Aorta (tissue), 5 donors: ENCODE measurements around the gene IMPDH1. TPM values are rescaled to one million over a fixed set of nuclear protein-coding genes. Genes with fewer than 3 reads are reported as not detected.

Source experiments
- ATAC-seq: fragments of 200-7000 bp; cut with Tn5 transposase; one replicate; pipeline ENCODE4 v1.9.1; 2022; ENCODE audit warnings: moderate library complexity; ENCODE audit not compliant: low FRiP score
- DNase-seq, 2 donors: peaks; one replicate each; pipeline ENCODE4 v3.0.0-alpha.2; 2020
- H3K27ac ChIP-seq, 2 donors: one replicate each; pipeline ENCODE4 v1.5.1; 2013; ENCODE audit warnings: low read length in 2 of 2, mild to moderate bottlenecking in 2 of 2, moderate library complexity in 2 of 2, control low read depth in 1 of 2, inconsistent platforms in 1 of 2, low read depth in 1 of 2
- H3K27me3 ChIP-seq, 2 donors: one replicate each; pipeline ENCODE4 v1.6.1; 2013; ENCODE audit warnings: control low read depth in 1 of 2, low read length in 1 of 2, mild to moderate bottlenecking in 1 of 2, moderate library complexity in 1 of 2; ENCODE audit not compliant: insufficient read depth in 2 of 2, control insufficient read depth in 1 of 2
- H3K36me3 ChIP-seq, 2 donors: one replicate each; pipeline ENCODE4 v1.6.1; 2013; ENCODE audit warnings: control low read depth in 1 of 2, low read length in 1 of 2, mild to moderate bottlenecking in 1 of 2; ENCODE audit not compliant: insufficient read depth in 2 of 2, control insufficient read depth in 1 of 2
- H3K4me1 ChIP-seq, 2 donors: one replicate each; pipeline ENCODE4 v1.6.1; 2013; ENCODE audit warnings: low read length in 2 of 2, control low read depth in 1 of 2, mild to moderate bottlenecking in 1 of 2, moderate library complexity in 1 of 2; ENCODE audit not compliant: insufficient read depth in 2 of 2, control insufficient read depth in 1 of 2
- H3K4me3 ChIP-seq, 2 donors: one replicate each; pipeline ENCODE4 v1.5.1; 2013; ENCODE audit warnings: low read length in 2 of 2, control low read depth in 1 of 2, mild to moderate bottlenecking in 1 of 2
- H3K9me3 ChIP-seq: one replicate; pipeline ENCODE4 v1.6.1; 2013; ENCODE audit warnings: mild to moderate bottlenecking, low read length; ENCODE audit not compliant: control insufficient read depth
- WGBS, 2 donors: extraction: QIAGEN DNeasy Blood & Tissue Kit; methylation state at CpG; one replicate each; pipeline ENCODE4 v1.1.7; 2013; 5-methylcytosine and 5-hydroxymethylcytosine counted together
- intact Hi-C, 2 donors: fragments of 100-400 bp; cut with DNase I; formaldehyde crosslinking; loops; one replicate each; pipeline versions ENCODE4 v1.14.2 to v1.15.0; 2022
- polyA plus RNA-seq, 2 donors: library from polyadenylated mRNA; stranded (reverse); fragments of 200-250 nt; gene quantifications; one replicate each; pipeline ENCODE4 v1.2.3, GENCODE V29; 2013
- total RNA-seq, 2 donors: library from RNA; stranded (reverse); fragmentation: NEBNext Ultra II Directional; extraction: Animal tissue kit (Norgen Biotek cat#: 25700); gene quantifications; one replicate each; pipeline ENCODE4 v1.2.1, GENCODE V29; 2021
- donor health status: healthy with polysubstance abuse.
- donor health status: Bipolar disorder and iron deficiency.
- donor health status: DM: no; HTN: no; CAD: no.
- donor health status: DM: no; HTN: no; CAD: no.
- donor health status: DM: yes; HTN: yes; CAD: no.

The IMPDH1 gene
- total and polyA plus RNA-seq, 4 donors: 21.0 to 60.1 (median 40.8) TPM

DNA sequence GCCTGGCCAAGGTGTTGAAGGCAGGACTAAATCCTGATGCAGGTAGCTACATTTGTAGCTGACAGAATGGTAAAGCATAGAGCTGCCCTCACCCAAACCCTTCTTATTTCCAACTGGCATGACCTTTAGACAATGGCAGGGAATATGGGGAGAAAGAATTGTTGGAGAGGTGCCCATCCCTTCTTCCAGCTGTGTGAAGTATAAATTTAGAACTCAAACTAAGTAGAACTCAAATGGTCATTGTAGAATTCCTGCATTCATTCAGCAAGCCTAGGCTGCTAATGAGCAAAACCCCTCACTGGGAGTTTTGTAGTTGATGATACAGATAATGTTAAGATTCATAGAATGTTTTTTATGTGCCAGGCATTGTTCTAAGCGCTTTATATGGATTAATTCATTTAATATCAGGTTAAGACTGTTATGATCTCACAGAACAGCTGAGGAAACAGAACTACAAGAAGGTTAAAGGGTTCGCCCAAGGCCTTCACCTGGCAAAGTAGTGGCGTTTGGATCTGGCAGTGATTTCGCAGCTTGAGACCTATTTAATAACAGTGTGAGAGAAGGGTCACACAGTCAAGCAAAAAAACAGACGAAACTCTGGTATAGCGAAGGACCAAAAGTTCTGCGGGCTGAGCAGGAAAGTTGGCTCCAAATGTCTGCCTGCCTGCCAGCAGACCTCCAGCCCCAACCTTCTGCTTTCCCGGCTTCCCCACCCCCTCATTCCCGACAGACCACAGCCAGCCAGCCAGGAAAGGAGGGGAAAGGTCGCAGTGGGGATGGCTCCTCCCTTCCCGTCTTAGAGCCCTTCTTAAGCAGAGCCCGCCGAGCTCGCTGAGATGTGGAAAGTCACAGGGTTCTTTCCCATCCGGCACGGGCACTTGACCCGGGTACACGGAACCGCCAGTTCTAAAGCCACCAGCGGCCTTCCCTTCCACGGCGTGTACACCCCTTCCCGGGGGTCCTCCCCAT lies 44.3 kb upstream of the IMPDH1 start:
- WGBS, 2 donors: 6 to 8% methylated on average over 23 of the region's 23 CpGs
- intact Hi-C loops: no loop called here
- H3K4me1 ChIP-seq: peaks cover 0 to 2% of the 10 kb centered on the region in 2 donors

DNA sequence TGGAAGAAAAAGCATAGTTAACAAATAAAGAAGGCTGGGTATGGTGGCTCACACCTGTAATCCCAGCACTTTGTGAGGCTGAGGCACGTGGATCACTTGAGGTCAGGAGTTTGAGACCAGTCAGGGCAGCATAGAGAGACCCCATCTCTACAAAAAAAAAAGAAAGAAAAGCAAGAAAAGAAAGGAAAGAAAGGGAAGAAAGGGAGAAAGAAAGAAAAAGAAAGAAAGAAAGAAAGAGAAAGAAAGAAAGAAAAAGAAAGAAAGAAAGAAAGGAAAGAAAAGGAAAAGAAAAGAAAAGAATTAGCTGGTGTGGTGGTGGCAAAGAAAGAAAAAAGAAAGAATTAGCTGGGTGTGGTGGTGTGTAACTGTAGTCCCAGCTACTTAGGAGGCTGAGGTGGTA lies 42.8 kb upstream of the IMPDH1 start:
- intact Hi-C loops: no loop called here
- H3K27ac ChIP-seq: no peak overlapping the region

More for the DNA sequence above, 44.3 kb upstream of the IMPDH1 start:
- peak overlapping the region; percentile 19 to 96 for H3K27ac ChIP-seq
- DNase-seq (peak; percentile 93 to 96), ATAC-seq (peak; percentile 92)
- H3K27me3 ChIP-seq: no peaks in the 10 kb centered on the region
- H3K36me3 ChIP-seq: no peaks in the 10 kb centered on the region
- no peak overlapping the region for H3K4me3 ChIP-seq
- no peaks in the 10 kb centered on the region for H3K9me3 ChIP-seq

DNA sequence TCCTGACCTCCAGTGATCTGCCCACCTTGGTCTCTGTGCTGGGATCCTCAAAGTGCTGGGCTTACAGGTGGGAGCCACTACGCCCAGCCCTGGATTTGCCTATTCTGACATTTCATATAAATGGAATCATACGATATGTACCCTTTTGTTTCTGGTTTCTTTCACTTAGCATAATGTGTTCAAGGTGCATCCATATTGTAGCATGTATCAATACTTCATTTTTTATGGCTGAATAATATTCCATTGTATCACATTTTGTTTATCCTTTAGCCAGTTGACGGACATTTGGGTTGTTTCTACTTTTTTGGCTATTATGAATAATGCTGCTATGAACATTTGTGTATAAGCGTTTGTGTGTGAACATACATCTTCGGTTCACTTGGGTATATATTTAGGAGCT lies 41.1 kb upstream of the IMPDH1 start:
- peaks cover 0 to 2% of the 10 kb centered on the region in 2 donors for H3K4me1 ChIP-seq
- DNase-seq (no peak), ATAC-seq (no peak)
- intact Hi-C loops: no loop called here
- H3K36me3 ChIP-seq: no peaks in the 10 kb centered on the region
- 90 to 91% methylated on average over 5 of the region's 5 CpGs for WGBS, 2 donors
- no peaks in the 10 kb centered on the region for H3K27me3 ChIP-seq
- no peaks in the 10 kb centered on the region for H3K9me3 ChIP-seq
- H3K4me3 ChIP-seq: no peak overlapping the region
- no peak overlapping the region for H3K27ac ChIP-seq

More for the DNA sequence above, 42.8 kb upstream of the IMPDH1 start:
- no peak for ATAC-seq
- DNase-seq: no peak
- Histone ChIP-seq H3K27me3 (no peaks in the 10 kb centered on the region), H3K36me3 (no peaks in the 10 kb centered on the region), H3K4me1 (peaks cover 0 to 2% of the 10 kb centered on the region in 2 donors), H3K9me3 (no peaks in the 10 kb centered on the region), H3K4me3 (no peak overlapping the region)
- WGBS, 2 donors: 89 to 96% methylated on average over 1 of the region's 1 CpG

DNA sequence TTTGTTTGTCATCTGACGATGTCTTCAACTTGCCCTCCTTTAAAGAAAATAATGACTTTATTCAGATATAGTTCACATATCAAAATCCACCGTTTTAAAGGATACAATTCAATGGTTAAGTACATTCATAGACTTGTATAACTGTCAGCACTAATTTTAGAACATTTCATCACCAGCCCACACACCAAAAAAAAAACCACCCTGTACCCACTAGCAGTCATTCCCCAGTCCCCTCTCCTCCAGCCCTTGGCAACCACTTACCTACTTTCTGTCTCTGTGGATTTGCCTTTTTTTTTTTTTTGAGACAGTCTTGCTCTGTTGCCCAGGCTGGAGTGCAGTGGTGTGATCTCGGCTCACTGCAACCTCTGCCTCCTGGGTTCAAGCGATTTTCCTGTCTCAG lies 40.6 kb upstream of the IMPDH1 start:
- WGBS, 2 donors: 14 to 22% methylated on average over 4 of the region's 4 CpGs
- intact Hi-C loops: no loop called here

DNA sequence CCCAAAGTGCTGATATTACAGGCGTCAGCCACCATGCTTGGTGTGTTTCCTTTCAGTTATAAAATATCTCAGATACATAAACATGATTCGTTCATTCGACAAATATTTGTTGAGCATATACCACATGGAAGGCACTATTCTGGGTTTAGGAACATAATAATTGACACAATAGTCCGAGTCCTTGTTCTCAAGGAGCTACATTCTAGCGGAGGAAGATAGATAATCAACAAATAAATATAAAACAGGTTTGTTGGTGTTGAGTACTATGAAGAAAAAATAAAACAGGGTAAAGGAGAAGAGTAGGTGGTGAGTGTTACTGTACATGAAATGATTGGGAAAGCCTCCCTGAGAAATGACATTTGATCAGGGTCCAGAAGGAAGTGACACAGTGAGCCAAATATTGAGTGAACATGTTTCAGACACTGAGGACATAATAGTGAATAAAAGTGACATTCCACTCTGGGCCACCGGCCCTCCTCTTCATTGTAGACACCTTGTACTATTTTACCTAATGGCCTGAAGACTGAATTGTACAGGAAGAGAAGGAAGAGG lies 39.0 kb upstream of the IMPDH1 start:
- no peaks in the 10 kb centered on the region for H3K27me3 ChIP-seq
- intact Hi-C loops: no loop called here
- H3K36me3 ChIP-seq: no peaks in the 10 kb centered on the region
- no peaks in the 10 kb centered on the region for H3K9me3 ChIP-seq
- 93% methylated on average over 6 of the region's 6 CpGs for whole genome bisulfite sequencing, 2 donors
- peaks cover 0 to 2% of the 10 kb centered on the region in 2 donors for H3K4me1 ChIP-seq
- DNase-seq (no peak), ATAC-seq (no peak)
- H3K27ac ChIP-seq: no peak overlapping the region
- no peak overlapping the region for H3K4me3 ChIP-seq

More for the DNA sequence above, 40.6 kb upstream of the IMPDH1 start:
- ATAC-seq (no peak), DNase-seq (no peak)
- no peak overlapping the region for H3K4me3 ChIP-seq
- H3K9me3 ChIP-seq: no peaks in the 10 kb centered on the region
- H3K27me3 ChIP-seq: no peaks in the 10 kb centered on the region
- H3K27ac ChIP-seq: no peak overlapping the region
- H3K4me1 ChIP-seq: peaks cover 0 to 2% of the 10 kb centered on the region in 2 donors
- no peaks in the 10 kb centered on the region for H3K36me3 ChIP-seq

DNA sequence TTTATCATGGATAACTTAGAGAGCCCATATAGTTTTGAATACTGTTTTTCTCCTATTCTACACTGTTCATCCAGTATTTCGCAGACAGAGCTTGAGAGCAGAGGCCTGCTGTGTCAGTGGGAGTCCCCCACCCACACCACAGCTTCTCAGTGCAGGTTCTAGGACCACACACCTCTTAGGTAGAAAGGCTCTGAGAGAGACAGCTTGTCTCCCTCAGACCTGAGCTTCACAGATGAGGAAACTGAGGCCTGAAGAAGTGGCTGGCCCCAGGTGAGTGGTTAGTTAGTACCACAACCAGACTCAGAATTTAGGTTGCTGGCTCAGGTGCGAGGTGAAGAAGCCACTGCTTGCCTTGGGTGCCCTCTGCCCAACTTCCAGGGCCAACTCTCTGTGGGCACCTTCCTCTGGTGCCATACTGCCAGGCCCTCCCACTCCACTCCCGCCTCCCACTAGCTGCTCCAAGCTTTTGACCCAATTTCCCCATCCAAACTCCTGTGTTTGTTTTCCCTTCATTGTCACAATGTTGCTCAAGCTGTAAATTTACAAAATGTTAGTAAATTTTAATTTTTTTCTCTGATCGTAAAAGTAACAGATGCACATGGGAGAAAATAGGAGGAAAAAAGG lies 38.3 kb upstream of the IMPDH1 start:
- intact Hi-C loops: no loop called here
- no peaks in the 10 kb centered on the region for H3K27me3 ChIP-seq
- DNase-seq: no peak
- no peaks in the 10 kb centered on the region for H3K4me1 ChIP-seq
- H3K9me3 ChIP-seq: no peaks in the 10 kb centered on the region
- H3K36me3 ChIP-seq: no peaks in the 10 kb centered on the region
- H3K27ac ChIP-seq: no peak overlapping the region
- no peak overlapping the region for H3K4me3 ChIP-seq
- 71 to 73% methylated on average over 4 of the region's 4 CpGs for WGBS, 2 donors
- ATAC-seq: no peak

DNA sequence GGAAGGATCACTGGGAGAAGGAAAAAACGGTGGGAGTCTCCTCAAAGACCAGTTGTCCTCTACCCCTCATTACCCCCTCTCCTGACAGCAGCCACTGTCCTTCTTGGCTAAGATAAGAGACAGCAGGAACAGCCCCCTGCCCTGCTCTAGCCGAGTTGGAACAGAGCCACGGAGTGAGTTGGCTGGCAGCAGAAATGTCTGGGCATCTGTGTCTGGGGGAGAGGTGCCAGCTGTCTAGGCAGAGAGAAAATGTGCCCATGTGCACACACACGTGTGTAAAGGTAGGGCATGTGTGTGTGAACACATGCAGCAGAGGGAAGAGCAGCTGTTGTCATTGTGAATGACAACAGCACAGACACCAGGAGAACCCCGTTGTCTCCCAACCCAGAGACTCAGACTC lies 36.5 kb upstream of the IMPDH1 start:
- DNase-seq (no peak), ATAC-seq (no peak)
- no peaks in the 10 kb centered on the region for H3K27me3 ChIP-seq
- H3K4me3 ChIP-seq: no peak overlapping the region
- no peaks in the 10 kb centered on the region for H3K36me3 ChIP-seq
- 19% methylated on average over 5 of the region's 5 CpGs for WGBS, 2 donors
- H3K4me1 ChIP-seq: no peaks in the 10 kb centered on the region
- H3K9me3 ChIP-seq: no peaks in the 10 kb centered on the region
- intact Hi-C loops: no loop called here
- no peak overlapping the region for H3K27ac ChIP-seq

DNA sequence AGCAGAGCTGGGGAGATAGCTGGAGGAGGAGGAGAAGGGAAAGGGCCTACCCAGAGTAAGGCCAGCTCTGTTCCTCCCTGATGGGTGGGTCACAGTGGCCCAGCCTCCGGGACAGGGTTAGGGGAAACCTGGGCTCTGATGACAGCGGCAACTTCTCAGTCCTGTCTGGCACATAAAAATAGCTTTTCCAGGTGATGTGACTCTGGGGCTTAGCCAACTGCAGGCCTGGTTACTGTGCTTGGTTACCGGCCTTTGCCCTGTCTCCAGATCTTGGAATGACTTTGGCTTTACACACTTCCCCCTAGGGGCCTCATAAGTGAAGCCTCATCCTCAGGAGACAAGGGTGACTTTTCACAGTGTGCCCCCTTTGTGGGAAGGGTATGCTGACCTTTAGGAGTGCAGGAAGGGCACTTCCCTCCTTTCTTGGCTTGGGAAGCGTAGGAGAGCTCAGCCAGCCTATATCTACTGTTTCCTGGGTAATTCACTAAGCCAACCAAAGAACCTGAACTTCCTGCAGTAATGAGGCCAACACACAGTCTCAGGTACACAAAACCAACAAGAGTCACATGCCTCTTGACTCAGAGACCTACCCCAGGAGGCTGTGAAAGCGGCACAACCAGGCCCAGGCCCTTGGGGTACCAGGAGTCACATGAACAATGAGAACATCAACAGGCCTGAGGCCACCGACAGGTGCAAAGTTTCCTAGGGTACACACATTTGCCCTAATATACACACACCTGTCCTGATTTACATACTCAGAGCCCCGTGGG lies 34.2 kb upstream of the IMPDH1 start:
- no peaks in the 10 kb centered on the region for H3K36me3 ChIP-seq
- H3K27me3 ChIP-seq: no peaks in the 10 kb centered on the region
- intact Hi-C loops: loop anchor here in 1 of 2 donors (5.0 kb wide), 1 partner anchor 598 kb away; no protein-coding TSS in a partner anchor
- no peak overlapping the region for H3K4me3 ChIP-seq
- no peaks in the 10 kb centered on the region for H3K9me3 ChIP-seq
- DNase-seq (no peak), ATAC-seq (no peak)
- WGBS, 2 donors: 88 to 90% methylated on average over 7 of the region's 7 CpGs
- H3K4me1 ChIP-seq: no peaks in the 10 kb centered on the region
- no peak overlapping the region for H3K27ac ChIP-seq
